GM19351 (cell line): ENCODE results near the gene KDM1B.

Experiments
- ATAC-seq: cut with Tn5 transposase; IDR thresholded peaks from one replicate; pipeline ENCODE4 v1.9.1; 2021; ENCODE audit warnings: mild to moderate bottlenecking, moderate library complexity; ENCODE audit not compliant: unreplicated experiment

The KDM1B gene, protein sequence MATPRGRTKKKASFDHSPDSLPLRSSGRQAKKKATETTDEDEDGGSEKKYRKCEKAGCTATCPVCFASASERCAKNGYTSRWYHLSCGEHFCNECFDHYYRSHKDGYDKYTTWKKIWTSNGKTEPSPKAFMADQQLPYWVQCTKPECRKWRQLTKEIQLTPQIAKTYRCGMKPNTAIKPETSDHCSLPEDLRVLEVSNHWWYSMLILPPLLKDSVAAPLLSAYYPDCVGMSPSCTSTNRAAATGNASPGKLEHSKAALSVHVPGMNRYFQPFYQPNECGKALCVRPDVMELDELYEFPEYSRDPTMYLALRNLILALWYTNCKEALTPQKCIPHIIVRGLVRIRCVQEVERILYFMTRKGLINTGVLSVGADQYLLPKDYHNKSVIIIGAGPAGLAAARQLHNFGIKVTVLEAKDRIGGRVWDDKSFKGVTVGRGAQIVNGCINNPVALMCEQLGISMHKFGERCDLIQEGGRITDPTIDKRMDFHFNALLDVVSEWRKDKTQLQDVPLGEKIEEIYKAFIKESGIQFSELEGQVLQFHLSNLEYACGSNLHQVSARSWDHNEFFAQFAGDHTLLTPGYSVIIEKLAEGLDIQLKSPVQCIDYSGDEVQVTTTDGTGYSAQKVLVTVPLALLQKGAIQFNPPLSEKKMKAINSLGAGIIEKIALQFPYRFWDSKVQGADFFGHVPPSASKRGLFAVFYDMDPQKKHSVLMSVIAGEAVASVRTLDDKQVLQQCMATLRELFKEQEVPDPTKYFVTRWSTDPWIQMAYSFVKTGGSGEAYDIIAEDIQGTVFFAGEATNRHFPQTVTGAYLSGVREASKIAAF

GRCh38 chr6:18155150-18155863, at the start of gene KDM1B:
Gene KDM1B (plus strand): TSS chr6:18155422. CDS start chr6:18159896, 4,474 bp downstream.
- ATAC-seq = peak; percentile 84

GRCh38 chr6:18107061-18107460, 48.2 kb upstream of the KDM1B start:
- no peak for ATAC-seq

GRCh38 chr6:18110162-18110561, 45.1 kb upstream of the KDM1B start:
- no peak for ATAC-seq

GRCh38 chr6:18115356-18115755, 39.9 kb upstream of the KDM1B start:
- no peak for ATAC-seq

DNA sequence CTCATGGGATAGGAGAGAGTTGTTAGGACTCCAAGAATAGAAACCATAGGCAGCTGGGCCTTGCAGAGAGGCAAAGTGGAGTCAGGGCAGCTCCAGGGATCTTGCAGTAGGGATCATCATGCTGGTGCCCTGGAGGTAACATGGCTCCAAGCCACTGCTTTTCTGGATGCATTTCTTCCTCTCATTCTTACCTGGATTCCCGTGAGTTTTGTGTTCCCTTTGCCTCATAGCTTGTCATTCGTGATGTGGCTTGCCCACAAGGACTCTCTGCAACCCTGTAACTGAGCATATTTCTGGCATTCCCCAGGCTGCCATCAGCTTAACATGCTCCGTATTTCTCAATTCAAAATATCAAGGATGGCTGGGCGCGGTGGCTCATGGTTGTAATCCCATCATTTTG, 38.1 kb upstream of the KDM1B start:
- ATAC-seq = no peak

DNA sequence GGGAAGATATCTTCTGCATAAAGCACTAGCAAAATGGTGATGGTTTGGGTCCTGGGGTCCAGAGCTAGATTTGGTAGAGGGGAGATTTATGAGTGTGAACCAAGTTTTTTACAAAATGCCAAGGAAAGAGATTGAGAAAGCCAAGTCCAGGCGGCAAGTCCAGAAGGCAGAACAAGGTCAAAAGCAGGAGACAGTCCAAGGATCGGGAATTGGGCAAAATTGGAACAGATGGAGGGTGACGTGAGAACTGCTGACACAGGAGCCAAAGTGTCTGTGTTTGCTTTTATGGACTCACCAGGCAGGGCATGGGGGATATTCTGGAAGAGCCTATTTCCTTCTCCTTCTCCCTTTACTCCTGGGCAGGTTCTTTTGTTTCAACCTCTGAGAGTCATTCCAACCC, 36.9 kb upstream of the KDM1B start:
- ATAC-seq = no peak

- ATAC-seq = no peak
These were observed 36.0 kb upstream of the KDM1B start for GRCh38 chr6:18119236-18119635.

- ATAC-seq = no peak
These were observed 33.6 kb upstream of the KDM1B start for GRCh38 chr6:18121580-18122127.

- ATAC-seq = peak; percentile 100
These were observed 32.8 kb upstream of the KDM1B start, which contains the start of gene NHLRC1 for GRCh38 chr6:18122128-18123093. Gene NHLRC1 (minus strand): TSS chr6:18122677. CDS start chr6:18122606, 71 bp downstream.

DNA sequence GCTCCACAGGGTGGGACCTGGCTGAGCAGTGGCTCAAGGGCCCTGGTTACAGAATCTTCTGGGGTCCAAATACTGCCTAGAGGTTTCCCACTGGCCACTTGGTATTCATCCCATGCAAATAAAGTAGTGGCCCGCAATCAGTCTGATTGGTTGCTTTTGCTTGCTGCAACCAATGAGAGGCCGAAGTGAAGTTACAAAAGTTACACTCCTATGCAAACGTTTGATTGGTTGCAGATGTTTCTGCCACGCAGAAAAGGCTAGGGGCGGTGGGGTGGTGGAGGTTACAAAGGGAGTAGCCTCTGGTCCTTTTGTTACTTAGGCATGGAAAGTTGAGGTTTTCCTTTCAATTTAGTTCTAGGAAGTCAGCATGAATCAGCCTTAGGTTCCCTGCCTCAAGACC, 29.1 kb upstream of the KDM1B start:
- no peak for ATAC-seq

DNA sequence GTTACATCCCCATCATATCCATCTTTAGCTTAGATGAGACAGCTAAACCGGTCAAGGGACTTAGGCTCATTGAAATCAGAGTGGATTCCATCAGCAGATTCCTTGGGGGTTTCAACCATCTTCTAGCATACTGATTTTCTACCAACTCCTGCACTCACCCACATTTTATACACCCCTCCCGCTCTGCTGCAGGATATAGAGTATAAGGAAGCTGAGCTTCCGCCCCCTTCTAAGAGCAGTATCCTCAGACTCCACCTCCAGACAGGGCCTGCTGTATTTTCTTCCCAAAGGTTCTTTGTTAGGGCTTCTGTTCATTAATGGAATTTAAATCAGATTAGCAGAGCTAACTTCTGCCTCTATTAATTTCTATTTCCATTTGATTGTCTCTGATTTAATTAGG, 22.9 kb upstream of the KDM1B start:
- no peak for ATAC-seq

- no peak for ATAC-seq
These were observed 20.1 kb upstream of the KDM1B start for GRCh38 chr6:18135171-18135570.

GRCh38 chr6:18136260-18136659, 19.0 kb upstream of the KDM1B start:
- ATAC-seq = no peak

DNA sequence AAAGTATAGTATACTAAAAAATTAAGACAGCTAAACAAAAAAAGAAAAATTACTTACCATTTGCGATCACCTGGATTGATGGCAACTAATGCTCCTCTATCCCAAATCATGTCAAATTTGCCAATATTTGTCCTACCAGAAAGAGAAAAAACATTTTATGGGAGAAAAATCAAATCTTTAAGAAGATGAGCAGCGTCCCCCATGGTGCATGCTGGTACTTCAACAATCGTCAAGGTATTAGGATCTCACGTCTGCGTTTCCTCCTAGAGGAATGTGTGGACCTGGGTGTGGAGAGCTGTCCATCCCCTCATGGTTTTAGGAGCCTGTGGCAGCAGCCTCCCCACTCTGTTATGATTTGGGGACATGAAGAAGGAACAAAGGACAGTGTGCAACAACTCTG, 16.3 kb upstream of the KDM1B start:
- ATAC-seq = no peak

- ATAC-seq = no peak
These were observed 15.1 kb upstream of the KDM1B start for GRCh38 chr6:18139935-18140621.

DNA sequence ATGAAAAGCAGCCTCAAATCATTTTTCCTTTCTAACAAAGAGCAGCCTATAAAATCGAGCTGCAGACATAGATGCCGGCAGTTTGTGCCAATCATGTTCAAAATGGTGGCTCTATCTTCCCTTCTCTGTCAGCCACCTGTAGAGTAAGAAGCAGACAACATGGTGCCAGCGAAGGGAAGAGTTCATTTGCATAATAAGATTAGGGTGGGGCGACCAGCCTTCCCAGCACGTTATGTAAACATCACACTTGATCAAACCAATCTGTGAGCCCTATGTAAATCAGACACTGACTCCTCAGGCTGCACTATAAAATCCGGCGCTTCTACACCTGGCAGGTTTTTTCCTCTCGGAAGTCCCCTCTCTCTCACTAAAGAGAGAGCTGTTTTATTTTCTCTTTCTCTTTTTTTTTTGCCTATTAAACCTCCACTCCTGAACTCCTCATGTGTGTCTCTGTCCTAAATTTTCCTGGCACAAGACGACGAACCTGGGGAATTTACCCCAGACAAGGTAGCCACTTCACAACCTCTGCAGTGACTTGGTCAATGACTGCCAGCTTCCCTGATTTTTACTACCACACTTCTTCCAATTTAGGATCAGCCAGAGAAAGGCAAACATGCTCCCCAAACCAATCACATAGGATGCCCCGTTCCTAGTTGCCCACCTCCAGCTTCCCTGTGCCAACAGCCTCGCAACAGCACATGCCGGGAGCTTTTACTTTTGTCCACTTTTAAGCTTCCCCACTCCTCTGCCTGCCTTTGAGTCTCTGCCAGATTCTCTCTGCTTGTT, 13.2 kb upstream of the KDM1B start:
- ATAC-seq = no peak

DNA sequence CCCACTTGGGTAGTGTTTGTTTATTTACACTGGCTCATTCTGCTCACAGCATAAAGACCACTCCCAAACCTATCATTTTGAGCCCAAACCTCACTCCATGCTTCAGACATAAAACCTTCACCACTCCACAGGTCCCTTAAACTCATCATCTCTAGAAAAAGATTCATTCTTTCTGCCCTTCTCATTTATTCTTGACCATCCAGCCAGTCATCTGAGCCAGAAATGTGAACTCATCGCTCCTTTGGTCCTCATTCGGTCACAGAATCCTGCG, 12.7 kb upstream of the KDM1B start:
- no peak for ATAC-seq

GRCh38 chr6:18147160-18147559, 8.1 kb upstream of the KDM1B start:
- ATAC-seq = no peak

GRCh38 chr6:18147616-18148015, 7.6 kb upstream of the KDM1B start:
- ATAC-seq = no peak
